ENCODE measurements around the gene TRUB1. TPM values are rescaled to one million over a fixed set of nuclear protein-coding genes. Genes with fewer than 3 reads are reported as not detected.

The TRUB1 gene
- total RNA-seq, 1 donor, result 31.8 TPM

DNA sequence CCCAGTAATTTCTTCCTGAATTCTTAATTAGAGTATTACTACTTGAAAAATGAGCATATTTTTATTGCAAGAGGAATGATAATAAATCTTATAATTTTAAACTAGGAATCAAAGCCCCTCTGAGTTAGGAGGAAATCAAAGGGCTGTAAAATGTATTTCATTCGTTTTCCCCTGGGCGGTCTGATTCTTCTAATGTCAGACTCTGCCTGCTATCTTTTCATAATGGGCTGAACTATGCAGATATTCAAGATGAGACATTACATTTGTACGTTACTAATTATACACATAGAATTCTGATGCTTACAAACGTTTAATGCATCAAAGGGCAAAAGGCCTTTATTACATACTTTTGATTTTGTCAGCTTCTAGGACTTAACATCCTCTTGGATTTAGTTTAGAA is 16.0 kb upstream of the TRUB1 start:
- no peak for DNase-seq (ENCODE audit: low read depth)
- no peak overlapping the region for H3K4me3 ChIP-seq (ENCODE audit: low read depth, low read length)
- TF ChIP-seq, protein P1, sequence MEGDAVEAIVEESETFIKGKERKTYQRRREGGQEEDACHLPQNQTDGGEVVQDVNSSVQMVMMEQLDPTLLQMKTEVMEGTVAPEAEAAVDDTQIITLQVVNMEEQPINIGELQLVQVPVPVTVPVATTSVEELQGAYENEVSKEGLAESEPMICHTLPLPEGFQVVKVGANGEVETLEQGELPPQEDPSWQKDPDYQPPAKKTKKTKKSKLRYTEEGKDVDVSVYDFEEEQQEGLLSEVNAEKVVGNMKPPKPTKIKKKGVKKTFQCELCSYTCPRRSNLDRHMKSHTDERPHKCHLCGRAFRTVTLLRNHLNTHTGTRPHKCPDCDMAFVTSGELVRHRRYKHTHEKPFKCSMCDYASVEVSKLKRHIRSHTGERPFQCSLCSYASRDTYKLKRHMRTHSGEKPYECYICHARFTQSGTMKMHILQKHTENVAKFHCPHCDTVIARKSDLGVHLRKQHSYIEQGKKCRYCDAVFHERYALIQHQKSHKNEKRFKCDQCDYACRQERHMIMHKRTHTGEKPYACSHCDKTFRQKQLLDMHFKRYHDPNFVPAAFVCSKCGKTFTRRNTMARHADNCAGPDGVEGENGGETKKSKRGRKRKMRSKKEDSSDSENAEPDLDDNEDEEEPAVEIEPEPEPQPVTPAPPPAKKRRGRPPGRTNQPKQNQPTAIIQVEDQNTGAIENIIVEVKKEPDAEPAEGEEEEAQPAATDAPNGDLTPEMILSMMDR (IDR thresholded peaks at IDR 0.05; ENCODE audit: insufficient read depth, low read length), result no peak

DNA sequence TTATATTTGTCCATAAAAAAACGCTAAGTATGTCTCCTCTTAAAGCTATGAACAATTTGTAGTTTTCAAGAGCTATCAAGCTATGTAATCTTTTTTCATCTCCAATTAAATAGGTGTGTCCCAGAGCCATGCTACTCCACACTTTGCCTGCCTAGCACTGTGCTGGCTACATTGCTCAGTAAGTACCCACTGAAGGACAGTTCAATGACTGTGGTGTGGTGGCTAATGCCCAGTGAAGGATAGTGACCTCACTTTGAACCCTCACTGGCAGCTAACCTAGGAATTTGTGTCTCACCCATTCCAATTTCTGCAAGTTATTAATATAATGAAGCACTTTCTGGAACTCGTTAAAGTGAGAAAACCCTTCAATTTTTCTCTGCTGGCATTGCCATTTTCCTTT is 14.4 kb upstream of the TRUB1 start:
- H3K4me3 ChIP-seq (ENCODE audit: low read depth, low read length), result no peak overlapping the region
- DNase-seq (ENCODE audit: low read depth), result no peak
- TF ChIP-seq, protein P1 (IDR thresholded peaks at IDR 0.05; ENCODE audit: insufficient read depth, low read length), result no peak

- DNase-seq (ENCODE audit: low read depth), result peak; percentile 55
- TF ChIP-seq, protein P1 (IDR thresholded peaks at IDR 0.05; ENCODE audit: insufficient read depth, low read length), result no peak
- no peak overlapping the region for H3K4me3 ChIP-seq (ENCODE audit: low read depth, low read length)
These were observed 12.1 kb upstream of the TRUB1 start for GRCh38 chr10:114925587-114926586.

DNA sequence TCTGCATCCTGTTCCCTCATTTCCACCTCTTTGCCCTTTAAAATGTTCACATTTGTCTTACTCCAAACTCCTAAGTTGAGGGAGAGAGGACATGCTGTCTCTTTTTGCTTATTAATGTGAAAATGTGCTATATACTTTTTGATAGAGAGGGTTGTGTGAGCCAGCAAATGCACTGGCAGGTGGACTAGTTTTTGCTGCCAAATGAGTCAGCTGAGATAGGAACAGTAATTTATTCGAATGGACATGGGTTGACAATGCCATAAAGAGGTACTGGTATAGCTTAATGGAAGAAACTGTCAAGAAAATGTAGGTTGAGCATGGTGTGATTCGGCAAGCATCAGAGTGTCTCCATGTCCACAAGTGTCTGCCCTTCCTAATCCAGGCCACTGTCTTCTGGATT is 9.2 kb upstream of the TRUB1 start:
- TF ChIP-seq, protein P1 (IDR thresholded peaks at IDR 0.05; ENCODE audit: insufficient read depth, low read length), result no peak
- DNase-seq (ENCODE audit: low read depth), result peak; percentile 59
- no peak overlapping the region for H3K4me3 ChIP-seq (ENCODE audit: low read depth, low read length)

- no peak for DNase-seq (ENCODE audit: low read depth)
- TF ChIP-seq, protein P1 (IDR thresholded peaks at IDR 0.05; ENCODE audit: insufficient read depth, low read length), result no peak
- H3K4me3 ChIP-seq (ENCODE audit: low read depth, low read length), result no peak overlapping the region
These were observed 7.7 kb upstream of the TRUB1 start for GRCh38 chr10:114930320-114930719.

DNA sequence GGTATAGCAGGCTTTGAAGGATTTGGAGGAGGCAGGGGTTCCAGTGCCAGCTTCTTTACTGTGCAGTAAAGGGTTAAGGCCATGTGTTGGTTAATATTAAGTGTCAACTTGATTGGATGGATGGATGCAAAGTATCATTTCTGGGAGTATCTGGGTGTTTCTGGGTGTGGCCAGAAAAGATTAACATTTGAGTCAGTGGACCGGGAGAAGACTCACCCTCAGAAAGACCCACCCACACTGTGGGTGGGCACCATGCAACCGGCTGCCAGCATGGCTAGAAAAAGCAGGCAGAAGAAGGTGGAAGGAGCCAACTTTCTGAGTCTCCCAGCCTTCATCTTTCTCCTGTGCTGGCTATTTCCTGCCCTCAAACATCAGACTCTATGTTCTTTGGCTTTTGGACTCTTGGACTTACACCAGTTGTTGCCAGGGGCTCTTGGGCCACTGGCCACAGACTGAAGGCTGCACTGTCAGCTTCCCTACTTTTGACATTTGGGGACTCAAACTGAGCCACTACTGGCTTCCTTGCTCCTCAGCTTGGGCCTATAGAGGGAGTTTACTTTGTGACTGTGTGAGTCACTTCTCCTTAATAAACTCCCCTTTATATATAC is 6.8 kb upstream of the TRUB1 start:
- DNase-seq (ENCODE audit: low read depth), result no peak
- no peak overlapping the region for H3K4me3 ChIP-seq (ENCODE audit: low read depth, low read length)
- TF ChIP-seq, protein P1 (IDR thresholded peaks at IDR 0.05; ENCODE audit: insufficient read depth, low read length), result no peak
